ENCODE data around the gene AGRN.
"Not testable (repeated sequence)": the region's sequence is repeated elsewhere in the genome, so short reads cannot be mapped to it uniquely, and the experiment has no call there.

The AGRN gene

DNA sequence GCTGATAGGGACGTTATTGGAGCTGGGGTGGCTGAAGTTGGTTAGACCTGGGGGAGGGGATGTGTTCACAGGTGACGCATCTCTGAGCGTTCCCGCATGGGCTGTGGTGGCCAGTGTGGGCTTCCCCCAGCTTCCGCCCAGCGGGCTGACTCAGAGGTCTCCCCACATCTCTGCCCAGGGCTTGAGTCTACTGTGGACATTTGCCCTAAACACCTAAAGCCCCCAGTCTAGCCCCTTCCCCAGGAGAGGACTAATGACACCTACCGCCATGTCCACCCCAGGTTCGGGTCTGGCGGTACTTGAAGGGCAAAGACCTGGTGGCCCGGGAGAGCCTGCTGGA, 2.0 kb downstream of the AGRN start:
- Histone ChIP-seq H3K36me3 (ENCODE audit: control insufficient read depth in 2 of 2, insufficient read depth in 2 of 2, low read length in 2 of 2) (no peaks in the 10 kb centered on the region), H3K4me3 (ENCODE audit: low read length in 2 of 2) (no peak overlapping the region), H3K4me1 (ENCODE audit: control insufficient read depth in 2 of 2, insufficient read depth in 2 of 2, low read length in 2 of 2) (peaks cover 3 to 8% of the 10 kb centered on the region in 2 donors), H3K27me3 (ENCODE audit: control insufficient read depth in 2 of 2, insufficient read depth in 2 of 2, low read length in 2 of 2) (no peaks in the 10 kb centered on the region), H3K27ac (ENCODE audit: low read depth in 2 of 2, low read length in 2 of 2) (no peak overlapping the region), H3K9me3 (ENCODE audit: control insufficient read depth in 2 of 2, low read length in 2 of 2) (no peaks in the 10 kb centered on the region), H3K9ac (ENCODE audit: low read depth in 1 of 2, low read length in 2 of 2) (no peak overlapping the region)

DNA sequence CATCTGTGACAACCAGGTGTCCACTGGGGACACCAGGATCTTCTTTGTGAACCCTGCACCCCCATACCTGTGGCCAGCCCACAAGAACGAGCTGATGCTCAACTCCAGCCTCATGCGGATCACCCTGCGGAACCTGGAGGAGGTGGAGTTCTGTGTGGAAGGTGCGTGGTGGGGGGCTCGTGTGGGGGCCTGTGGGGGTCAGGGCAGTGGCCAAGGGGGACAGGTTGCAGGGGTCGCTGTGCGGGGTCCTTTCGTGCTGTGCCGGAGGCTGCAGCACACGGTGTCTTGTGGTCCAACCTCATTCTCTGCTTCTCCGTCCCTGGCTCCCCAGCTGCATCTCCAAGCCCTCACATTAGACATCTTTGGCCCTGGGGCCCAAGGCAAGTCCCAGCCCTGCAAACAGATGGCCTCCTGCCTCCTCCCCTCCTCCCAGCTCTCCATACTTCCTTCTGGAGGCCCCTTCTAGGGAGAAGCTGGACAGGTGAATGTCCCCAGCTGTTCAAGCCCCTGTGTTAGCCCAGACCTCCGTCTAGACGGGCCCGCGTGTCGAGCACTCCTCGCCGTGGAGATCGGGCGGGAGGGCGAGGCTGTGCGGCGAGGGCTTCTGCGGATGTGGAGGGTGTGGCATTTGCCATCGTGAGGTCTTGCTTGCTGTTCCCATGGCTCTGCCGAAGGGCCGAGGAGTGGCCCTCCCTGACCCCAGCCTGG, 2.5 kb downstream of the AGRN start:
- Histone ChIP-seq H3K36me3 (ENCODE audit: control insufficient read depth in 2 of 2, insufficient read depth in 2 of 2, low read length in 2 of 2) (no peaks in the 10 kb centered on the region), H3K9me3 (ENCODE audit: control insufficient read depth in 2 of 2, low read length in 2 of 2) (no peaks in the 10 kb centered on the region), H3K4me1 (ENCODE audit: control insufficient read depth in 2 of 2, insufficient read depth in 2 of 2, low read length in 2 of 2) (peaks cover 3 to 8% of the 10 kb centered on the region in 2 donors), H3K27ac (ENCODE audit: low read depth in 2 of 2, low read length in 2 of 2) (no peak overlapping the region), H3K27me3 (ENCODE audit: control insufficient read depth in 2 of 2, insufficient read depth in 2 of 2, low read length in 2 of 2) (no peaks in the 10 kb centered on the region), H3K9ac (ENCODE audit: low read depth in 1 of 2, low read length in 2 of 2) (no peak overlapping the region), H3K4me3 (ENCODE audit: low read length in 2 of 2) (no peak overlapping the region)

DNA sequence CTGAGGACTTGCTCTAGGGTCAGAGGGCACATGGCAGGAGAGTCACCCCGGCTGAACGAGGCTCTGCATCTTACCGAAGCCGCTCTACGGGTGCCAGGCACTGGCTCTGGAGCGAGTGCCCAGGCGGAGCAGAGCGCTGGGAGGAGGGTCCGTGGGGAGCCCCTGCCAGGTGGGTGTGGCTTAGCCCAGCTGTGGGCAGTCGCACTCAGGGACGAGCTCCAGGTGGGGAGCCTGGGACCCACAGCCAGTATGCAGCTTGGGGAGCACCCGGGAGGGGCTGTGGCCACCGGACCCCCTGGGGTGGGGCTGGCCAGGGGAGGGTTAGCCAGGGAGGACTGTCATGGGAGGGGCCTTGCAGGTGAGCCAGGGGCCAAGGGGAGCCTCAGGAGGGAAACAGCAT, 3.8 kb downstream of the AGRN start:
- H3K9ac ChIP-seq (ENCODE audit: low read depth in 1 of 2, low read length in 2 of 2), result no peak overlapping the region
- no peaks in the 10 kb centered on the region for H3K36me3 ChIP-seq (ENCODE audit: control insufficient read depth in 2 of 2, insufficient read depth in 2 of 2, low read length in 2 of 2)
- H3K9me3 ChIP-seq (ENCODE audit: control insufficient read depth in 2 of 2, low read length in 2 of 2), result no peaks in the 10 kb centered on the region
- no peak overlapping the region for H3K4me3 ChIP-seq (ENCODE audit: low read length in 2 of 2)
- no peaks in the 10 kb centered on the region for H3K27me3 ChIP-seq (ENCODE audit: control insufficient read depth in 2 of 2, insufficient read depth in 2 of 2, low read length in 2 of 2)
- peaks cover 3 to 8% of the 10 kb centered on the region in 2 donors for H3K4me1 ChIP-seq (ENCODE audit: control insufficient read depth in 2 of 2, insufficient read depth in 2 of 2, low read length in 2 of 2)
- no peak overlapping the region for H3K27ac ChIP-seq (ENCODE audit: low read depth in 2 of 2, low read length in 2 of 2)

DNA sequence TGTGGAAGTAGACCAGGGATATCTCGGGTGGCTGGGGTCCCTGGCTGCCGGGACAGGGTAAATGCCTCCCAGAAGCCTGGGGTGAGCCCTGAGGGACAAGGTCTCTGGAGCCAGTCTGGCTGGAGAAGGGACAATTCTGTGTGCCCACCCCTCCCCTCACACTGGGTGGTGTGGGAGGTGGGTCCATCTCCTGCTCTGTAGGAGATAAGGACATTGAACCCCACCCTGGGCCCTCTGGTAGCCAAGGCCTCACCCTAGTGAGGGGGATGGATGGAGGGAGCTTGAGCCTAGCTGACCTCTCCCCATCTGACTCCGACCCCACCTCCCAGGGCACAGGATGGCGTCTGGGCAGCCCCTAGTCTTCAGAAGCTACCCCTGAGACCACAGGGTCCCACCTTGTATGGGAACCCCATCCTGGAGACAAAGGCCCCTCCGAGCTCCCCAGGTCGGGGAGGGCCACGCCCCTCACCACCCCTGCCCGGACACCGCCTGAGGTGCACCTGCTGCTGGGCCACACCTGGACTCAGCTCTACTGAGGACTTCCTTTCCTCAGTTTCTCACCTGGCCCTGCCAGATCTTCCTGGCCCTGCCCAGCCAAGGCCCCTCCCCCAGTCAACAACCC, 4.3 kb downstream of the AGRN start:
- no peaks in the 10 kb centered on the region for H3K27me3 ChIP-seq (ENCODE audit: control insufficient read depth in 2 of 2, insufficient read depth in 2 of 2, low read length in 2 of 2)
- H3K27ac ChIP-seq (ENCODE audit: low read depth in 2 of 2, low read length in 2 of 2), result no peak overlapping the region
- H3K4me1 ChIP-seq (ENCODE audit: control insufficient read depth in 2 of 2, insufficient read depth in 2 of 2, low read length in 2 of 2), result peaks cover 3 to 8% of the 10 kb centered on the region in 2 donors
- no peak overlapping the region for H3K4me3 ChIP-seq (ENCODE audit: low read length in 2 of 2)
- no peaks in the 10 kb centered on the region for H3K36me3 ChIP-seq (ENCODE audit: control insufficient read depth in 2 of 2, insufficient read depth in 2 of 2, low read length in 2 of 2)
- no peak overlapping the region for H3K9ac ChIP-seq (ENCODE audit: low read depth in 1 of 2, low read length in 2 of 2)
- H3K9me3 ChIP-seq (ENCODE audit: control insufficient read depth in 2 of 2, low read length in 2 of 2), result no peaks in the 10 kb centered on the region

DNA sequence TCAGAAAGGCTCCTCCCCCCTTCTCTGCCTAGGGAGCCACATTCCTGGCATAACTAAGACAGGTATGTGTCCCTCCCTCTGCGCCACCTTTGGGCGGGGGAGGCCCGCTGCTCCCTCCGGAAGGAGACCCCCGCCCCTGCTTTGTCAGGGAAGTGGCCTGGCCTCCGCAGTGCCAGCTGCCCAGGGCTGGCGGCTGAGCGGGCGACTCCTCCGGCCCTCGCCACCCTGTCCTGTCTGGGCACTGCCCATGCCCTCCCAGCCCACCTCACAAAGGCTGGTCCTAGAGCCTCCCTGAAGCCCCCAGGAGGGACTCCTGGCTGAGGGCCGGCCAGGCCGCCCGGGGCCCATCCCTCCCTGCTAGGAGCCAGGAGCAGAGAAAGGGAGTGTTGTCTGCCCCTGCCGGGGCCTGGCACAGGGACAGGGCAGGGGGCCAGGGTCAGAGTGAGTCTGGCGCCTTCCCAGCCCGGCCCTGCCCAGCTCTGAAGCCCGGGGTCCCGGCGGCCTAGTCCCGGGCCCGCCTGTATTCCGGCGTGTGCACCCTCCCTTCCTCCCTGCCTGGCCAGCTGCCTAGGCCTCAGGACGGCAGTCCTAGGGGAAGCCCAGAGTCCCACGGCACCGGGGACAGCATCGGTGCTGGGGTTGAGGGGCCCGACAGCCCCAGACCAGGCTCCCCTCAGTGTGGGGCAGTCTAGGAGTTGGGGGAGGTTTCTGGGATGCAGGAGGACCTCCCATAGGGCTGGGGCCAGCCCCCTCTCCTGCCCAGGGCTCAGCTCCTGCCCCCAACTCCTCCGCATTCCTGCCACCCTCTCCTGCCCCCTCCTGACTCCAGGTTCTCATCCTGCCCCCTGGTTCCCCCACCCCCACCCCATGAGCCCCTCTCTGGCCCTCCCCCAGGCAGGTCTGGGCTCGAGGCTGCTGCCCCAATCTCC, 5.1 kb downstream of the AGRN start:
- Histone ChIP-seq H3K9me3 (ENCODE audit: control insufficient read depth in 2 of 2, low read length in 2 of 2) (no peaks in the 10 kb centered on the region), H3K27me3 (ENCODE audit: control insufficient read depth in 2 of 2, insufficient read depth in 2 of 2, low read length in 2 of 2) (no peaks in the 10 kb centered on the region), H3K4me1 (ENCODE audit: control insufficient read depth in 2 of 2, insufficient read depth in 2 of 2, low read length in 2 of 2) (peaks cover 3 to 8% of the 10 kb centered on the region in 2 donors), H3K36me3 (ENCODE audit: control insufficient read depth in 2 of 2, insufficient read depth in 2 of 2, low read length in 2 of 2) (no peaks in the 10 kb centered on the region), H3K27ac (ENCODE audit: low read depth in 2 of 2, low read length in 2 of 2) (no peak overlapping the region), H3K4me3 (ENCODE audit: low read length in 2 of 2) (no peak overlapping the region), H3K9ac (ENCODE audit: low read depth in 1 of 2, low read length in 2 of 2) (no peak overlapping the region)

DNA sequence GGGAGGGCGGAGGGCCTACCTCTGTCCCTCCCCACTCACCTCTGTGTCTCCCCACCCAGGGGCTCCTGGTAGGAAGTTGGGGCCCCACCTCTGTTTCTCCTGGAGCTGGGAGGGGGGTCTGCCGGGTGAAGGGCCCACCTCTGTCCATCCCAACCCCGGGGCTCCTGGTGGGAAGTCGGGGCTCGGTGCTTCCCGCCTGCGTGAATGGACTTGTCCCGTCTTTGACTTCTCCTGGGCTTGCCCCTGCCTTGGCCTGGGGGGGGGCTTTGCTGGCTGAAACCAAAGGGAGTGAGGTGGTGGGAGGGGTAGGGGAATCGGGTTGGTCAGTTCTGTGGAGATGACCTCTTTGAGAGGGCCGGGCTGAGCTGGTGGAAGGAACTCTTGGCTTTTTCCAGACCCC, 5.8 kb downstream of the AGRN start:
- Histone ChIP-seq H3K27me3 (ENCODE audit: control insufficient read depth in 2 of 2, insufficient read depth in 2 of 2, low read length in 2 of 2) (no peaks in the 10 kb centered on the region), H3K36me3 (ENCODE audit: control insufficient read depth in 2 of 2, insufficient read depth in 2 of 2, low read length in 2 of 2) (no peaks in the 10 kb centered on the region), H3K27ac (ENCODE audit: low read depth in 2 of 2, low read length in 2 of 2) (no peak overlapping the region), H3K9me3 (ENCODE audit: control insufficient read depth in 2 of 2, low read length in 2 of 2) (no peaks in the 10 kb centered on the region), H3K4me3 (ENCODE audit: low read length in 2 of 2) (no peak overlapping the region), H3K9ac (ENCODE audit: low read depth in 1 of 2, low read length in 2 of 2) (no peak overlapping the region), H3K4me1 (ENCODE audit: control insufficient read depth in 2 of 2, insufficient read depth in 2 of 2, low read length in 2 of 2) (peaks cover 3 to 8% of the 10 kb centered on the region in 2 donors)

DNA sequence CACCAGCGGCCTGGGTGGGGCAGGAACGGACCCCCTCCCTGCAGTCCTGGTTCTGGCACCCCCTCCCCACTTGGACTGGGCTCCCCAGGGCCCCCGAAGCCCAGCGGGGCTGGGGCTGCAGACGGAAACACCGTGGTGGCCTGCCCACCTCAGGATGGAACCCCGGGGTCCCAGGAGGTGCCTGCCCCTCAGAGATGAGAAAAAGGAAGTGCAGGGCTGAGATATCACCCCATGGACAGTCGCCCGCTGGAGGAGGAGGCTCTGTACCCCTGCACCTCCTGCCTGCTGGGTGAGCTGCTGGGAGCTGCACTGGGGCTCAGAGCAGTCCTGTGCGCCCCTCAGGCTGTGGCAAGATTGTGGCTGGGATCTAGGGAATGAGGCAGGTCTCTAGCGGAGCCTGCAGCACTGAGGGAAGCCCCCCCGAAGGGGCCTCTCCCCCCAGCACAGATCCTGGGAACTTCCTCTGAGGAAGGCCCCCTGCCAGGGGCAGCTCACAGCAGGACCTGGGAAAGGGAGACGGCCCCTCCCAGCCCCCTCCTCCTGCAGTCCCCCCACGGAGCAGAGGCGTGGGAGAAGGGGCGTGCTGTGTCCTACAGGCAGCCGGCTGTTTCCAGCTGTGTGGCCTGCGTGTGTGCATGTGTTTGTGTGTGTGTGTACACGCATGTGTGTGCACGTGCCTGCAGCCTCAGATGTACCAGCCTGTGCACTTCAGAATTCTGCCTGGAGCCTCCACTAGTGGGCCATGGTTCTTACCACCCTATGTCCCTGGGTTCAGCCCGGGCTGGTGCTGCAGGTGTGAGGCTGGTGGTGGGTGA, 6.9 kb downstream of the AGRN start:
- no peak overlapping the region for H3K9ac ChIP-seq (ENCODE audit: low read depth in 1 of 2, low read length in 2 of 2)
- no peak overlapping the region for H3K4me3 ChIP-seq (ENCODE audit: low read length in 2 of 2)
- no peaks in the 10 kb centered on the region for H3K9me3 ChIP-seq (ENCODE audit: control insufficient read depth in 2 of 2, low read length in 2 of 2)
- H3K4me1 ChIP-seq (ENCODE audit: control insufficient read depth in 2 of 2, insufficient read depth in 2 of 2, low read length in 2 of 2), result no peaks in the 10 kb centered on the region
- H3K27me3 ChIP-seq (ENCODE audit: control insufficient read depth in 2 of 2, insufficient read depth in 2 of 2, low read length in 2 of 2), result peaks cover 0 to 3% of the 10 kb centered on the region in 2 donors
- no peaks in the 10 kb centered on the region for H3K36me3 ChIP-seq (ENCODE audit: control insufficient read depth in 2 of 2, insufficient read depth in 2 of 2, low read length in 2 of 2)
- H3K27ac ChIP-seq (ENCODE audit: low read depth in 2 of 2, low read length in 2 of 2), result no peak overlapping the region

DNA sequence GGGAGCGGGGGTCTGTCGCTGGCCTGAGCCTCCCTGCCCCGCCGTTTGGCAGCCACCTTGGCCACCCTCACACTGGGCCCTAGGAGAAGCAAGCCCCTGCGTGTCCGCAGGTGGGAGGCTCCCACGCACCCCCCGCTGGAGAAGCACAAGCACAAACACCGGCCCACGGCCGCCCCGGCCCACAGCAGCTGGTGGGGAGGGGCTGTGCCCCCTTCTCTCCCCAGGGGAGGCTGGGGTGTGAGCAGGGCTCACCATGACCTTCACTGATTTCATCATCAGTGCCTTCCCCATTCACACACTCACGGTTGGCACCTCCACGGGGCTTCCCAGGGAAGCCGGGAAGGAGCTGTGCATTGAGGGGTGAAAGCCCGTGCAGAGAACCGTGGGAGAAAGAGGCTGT, 7.9 kb downstream of the AGRN start:
- Histone ChIP-seq H3K27me3 (ENCODE audit: control insufficient read depth in 2 of 2, insufficient read depth in 2 of 2, low read length in 2 of 2) (peaks cover 0 to 5% of the 10 kb centered on the region in 2 donors), H3K27ac (ENCODE audit: low read depth in 2 of 2, low read length in 2 of 2) (no peak overlapping the region), H3K9ac (ENCODE audit: low read depth in 1 of 2, low read length in 2 of 2) (no peak overlapping the region), H3K36me3 (ENCODE audit: control insufficient read depth in 2 of 2, insufficient read depth in 2 of 2, low read length in 2 of 2) (no peaks in the 10 kb centered on the region), H3K9me3 (ENCODE audit: control insufficient read depth in 2 of 2, low read length in 2 of 2) (no peaks in the 10 kb centered on the region), H3K4me1 (ENCODE audit: control insufficient read depth in 2 of 2, insufficient read depth in 2 of 2, low read length in 2 of 2) (peaks cover 5 to 8% of the 10 kb centered on the region in 2 donors), H3K4me3 (ENCODE audit: low read length in 2 of 2) (no peak overlapping the region)

DNA sequence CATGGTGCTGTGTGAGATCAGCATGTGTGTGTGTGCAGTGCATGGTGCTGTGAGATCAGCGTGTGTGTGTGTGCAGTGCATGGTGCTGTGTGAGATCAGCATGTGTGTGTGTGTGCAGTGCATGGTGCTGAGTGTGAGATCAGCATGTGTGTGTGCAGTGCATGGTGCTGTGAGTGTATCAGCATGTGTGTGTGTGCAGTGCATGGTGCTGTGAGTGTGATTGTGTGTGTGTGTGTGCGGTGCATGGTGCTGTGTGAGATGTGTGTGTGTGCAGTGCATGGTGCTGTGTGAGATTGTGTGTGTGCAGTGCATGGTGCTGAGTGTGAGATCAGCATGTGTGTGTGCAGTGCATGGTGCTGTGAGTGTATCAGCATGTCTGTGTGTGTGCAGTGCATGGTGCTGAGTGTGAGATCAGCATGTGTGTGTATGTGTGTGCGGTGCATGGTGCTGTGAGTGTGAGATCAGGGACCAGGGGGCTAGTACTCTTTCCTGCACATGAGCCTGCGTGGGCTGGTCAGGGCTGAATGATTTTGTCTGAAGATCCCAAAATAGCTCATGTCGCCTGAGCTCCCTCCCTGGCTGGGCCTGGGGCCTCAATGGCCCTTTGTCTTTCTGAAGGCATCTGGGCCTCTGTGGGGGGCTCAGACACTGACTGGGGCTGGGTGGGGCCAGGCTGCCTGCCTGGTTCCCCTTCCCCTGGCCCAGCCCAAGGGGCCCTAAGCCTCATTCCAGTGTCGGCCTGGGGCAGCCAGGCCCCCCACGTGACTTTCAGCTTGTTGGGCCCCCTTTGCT, 11.1 kb downstream of the AGRN start:
- peaks cover 10 to 12% of the 10 kb centered on the region in 2 donors for H3K4me1 ChIP-seq (ENCODE audit: control insufficient read depth in 2 of 2, insufficient read depth in 2 of 2, low read length in 2 of 2)
- not testable (repeated sequence) for H3K9ac ChIP-seq (ENCODE audit: low read depth in 1 of 2, low read length in 2 of 2); H3K27ac ChIP-seq (ENCODE audit: low read depth in 2 of 2, low read length in 2 of 2); H3K27me3 ChIP-seq (ENCODE audit: control insufficient read depth in 2 of 2, insufficient read depth in 2 of 2, low read length in 2 of 2); H3K36me3 ChIP-seq (ENCODE audit: control insufficient read depth in 2 of 2, insufficient read depth in 2 of 2, low read length in 2 of 2); H3K4me3 ChIP-seq (ENCODE audit: low read length in 2 of 2); H3K9me3 ChIP-seq (ENCODE audit: control insufficient read depth in 2 of 2, low read length in 2 of 2)

All from mucosa of rectum (tissue), 2 donors.